Keratinocyte (primary cell): ENCODE results near the gene CARD16. TPM values are rescaled to one million over a fixed set of nuclear protein-coding genes. Genes with fewer than 3 reads are reported as not detected.

Experiments
- DNase-seq: peaks from one replicate; pipeline ENCODE4 v3.0.0-alpha.2; 2011; ENCODE audit warnings: low read depth, missing footprints, low spot score
- FAIRE-seq: peaks from 2 replicates; lab custom pipeline; 2011; peaks lifted over from hg19 to GRCh38; lab: Jason Lieb, UNC
- H2AFZ ChIP-seq: 2 replicates; pipeline ENCODE4 v1.6.0; 2012; ENCODE audit warnings: low read length, control low read depth, inconsistent platforms; ENCODE audit not compliant: control insufficient read depth
- H3K27ac ChIP-seq: 2 replicates; pipeline ENCODE4 v1.5.1; 2011; ENCODE audit warnings: low read length; ENCODE audit not compliant: control insufficient read depth, insufficient read depth
- H3K27me3 ChIP-seq: 3 replicates; pipeline ENCODE4 v1.6.0; 2011; ENCODE audit warnings: low read length; ENCODE audit not compliant: control insufficient read depth, insufficient read depth; ENCODE audit errors: extremely low read depth
- H3K36me3 ChIP-seq, 2 experiments: 2 replicates in 1 of 2; 3 replicates in 1 of 2; pipeline ENCODE4 v1.5.1; 2011; ENCODE audit warnings: low read length in 2 of 2, mild to moderate bottlenecking in 1 of 2; ENCODE audit not compliant: control insufficient read depth in 2 of 2, insufficient read depth in 2 of 2; ENCODE audit errors: extremely low read depth in 1 of 2
- H3K4me1 ChIP-seq: 3 replicates; pipeline ENCODE4 v1.5.1; 2011; ENCODE audit warnings: low read length; ENCODE audit not compliant: control insufficient read depth, insufficient read depth; ENCODE audit errors: extremely low read depth
- H3K4me2 ChIP-seq: 3 replicates; pipeline ENCODE4 v1.6.0; 2011; ENCODE audit warnings: low read depth, low read length; ENCODE audit not compliant: control insufficient read depth, insufficient read depth; ENCODE audit errors: extremely low read depth
- H3K4me3 ChIP-seq, 3 experiments: fragments of 200-600 bp in 1 of 3; sonication (generic) in 1 of 3; 2 replicates in 2 of 3; 3 replicates in 1 of 3; pipeline ENCODE4 v1.5.1; 2011 to 2016; ENCODE audit warnings: low read length in 3 of 3, mild to moderate bottlenecking in 3 of 3, control low read depth in 2 of 3, inconsistent platforms in 1 of 3, low read depth in 1 of 3, mixed read lengths in 1 of 3, mixed run types in 1 of 3, moderate library complexity in 1 of 3; ENCODE audit not compliant: control insufficient read depth in 2 of 3, insufficient read depth in 2 of 3; ENCODE audit errors: extremely low read depth in 1 of 3
- H3K79me2 ChIP-seq: 2 replicates; pipeline ENCODE4 v1.6.0; 2012; ENCODE audit warnings: low read length; ENCODE audit not compliant: control insufficient read depth, insufficient read depth
- H3K9ac ChIP-seq: 3 replicates; pipeline ENCODE4 v1.6.0; 2011; ENCODE audit warnings: low read length; ENCODE audit not compliant: control insufficient read depth, insufficient read depth; ENCODE audit errors: extremely low read depth
- H3K9me1 ChIP-seq: 3 replicates; pipeline ENCODE4 v1.6.0; 2011; ENCODE audit warnings: low read length; ENCODE audit not compliant: control insufficient read depth, insufficient read depth; ENCODE audit errors: extremely low read depth
- H3K9me3 ChIP-seq: 2 replicates; pipeline ENCODE4 v1.5.1; 2012; ENCODE audit warnings: low read depth, low read length; ENCODE audit not compliant: control insufficient read depth
- H4K20me1 ChIP-seq: 3 replicates; pipeline ENCODE4 v1.6.0; 2011; ENCODE audit warnings: low read length; ENCODE audit not compliant: control insufficient read depth, insufficient read depth; ENCODE audit errors: extremely low read depth
- CTCF ChIP-seq, 3 experiments: IDR thresholded peaks in 1 of 3; conservative IDR thresholded peaks in 1 of 3; optimal IDR thresholded peaks in 1 of 3; 2 replicates in 2 of 3; 3 replicates in 1 of 3; pipeline versions ENCODE3 to v1.5.1; 2011; ENCODE audit warnings: low read length in 3 of 3, mild to moderate bottlenecking in 3 of 3, moderate library complexity in 2 of 3, control low read depth in 1 of 3, inconsistent platforms in 1 of 3; ENCODE audit not compliant: insufficient read depth in 2 of 3; ENCODE audit errors: extremely low read depth in 1 of 3
- EZH2 ChIP-seq: IDR thresholded peaks from one replicate; pipeline ENCODE4 v1.6.1; 2012; ENCODE audit warnings: inconsistent platforms, mild to moderate bottlenecking, low read length, moderate library complexity
- dilution Hi-C: fragments of 300-500 bp; cut with MboI; formaldehyde crosslinking; loops from one replicate; pipeline ENCODE4 v1.7.0; 2020; ENCODE audit warnings: low sequenced_read_pairs; ENCODE audit not compliant: extremely low pct_ligation_motif_present
- polyA plus RNA-seq, 5 experiments: library from polyadenylated mRNA; depleted of rRNA in 3 of 5; stranded (reverse) in 3 of 5; stranded (forward) in 1 of 5; unstranded in 1 of 5; fragments of >200 nt; gene quantifications; 1 replicate in 1 of 5; 2 replicates in 3 of 5; 3 replicates in 1 of 5; pipeline versions ENCODE4 v1.2.1 to v1.2.3, GENCODE V29; 2011 to 2012; ENCODE audit warnings: missing spikeins in 2 of 5, low read depth in 1 of 5, low replicate concordance in 1 of 5

The CARD16 gene
- polyA plus RNA-seq, 1 donor (not counting 4 experiments of a cell fraction or from before 2014, with no cell fraction given), result 16.6 TPM

GRCh38 chr11:104997288-104997687 is 47.8 kb downstream of the CARD16 start:
- FAIRE-seq, result no peak
- no peaks in the 10 kb centered on the region for H3K27me3 ChIP-seq
- TF ChIP-seq EZH2 (no peak), CTCF (optimal IDR thresholded peaks at IDR 0.05 in 1 of 3, IDR thresholded peaks at IDR 0.05 in 1 of 3, conservative IDR thresholded peaks at IDR 0.05 in 1 of 3; ENCODE audit: extremely low read depth in 1 of 3, insufficient read depth in 2 of 3, low read length in 3 of 3) (no peak)
- H3K4me2 ChIP-seq, result no peak overlapping the region
- H3K9ac ChIP-seq, result no peak overlapping the region
- no peak for DNase-seq
- H3K79me2 ChIP-seq, result no peaks in the 10 kb centered on the region
- H3K4me1 ChIP-seq, result no peaks in the 10 kb centered on the region
- no peak overlapping the region for H3K27ac ChIP-seq
- H4K20me1 ChIP-seq, result no peaks in the 10 kb centered on the region
- no peak overlapping the region for H2AFZ ChIP-seq
- dilution Hi-C loops, result no loop called here
- H3K4me3 ChIP-seq, result no peak overlapping the region
- no peaks in the 10 kb centered on the region for H3K9me3 ChIP-seq
- no peaks in the 10 kb centered on the region for H3K36me3 ChIP-seq
- H3K9me1 ChIP-seq, result no peaks in the 10 kb centered on the region

- Histone ChIP-seq H3K4me3 (no peak overlapping the region), H4K20me1 (no peaks in the 10 kb centered on the region), H3K79me2 (no peaks in the 10 kb centered on the region), H2AFZ (no peak overlapping the region), H3K9ac (no peak overlapping the region), H3K27me3 (no peaks in the 10 kb centered on the region), H3K4me2 (no peak overlapping the region), H3K4me1 (no peaks in the 10 kb centered on the region), H3K27ac (no peak overlapping the region), H3K9me3 (no peaks in the 10 kb centered on the region), H3K9me1 (no peaks in the 10 kb centered on the region), H3K36me3 (no peaks in the 10 kb centered on the region)
- TF ChIP-seq CTCF (optimal IDR thresholded peaks at IDR 0.05 in 1 of 3, IDR thresholded peaks at IDR 0.05 in 1 of 3, conservative IDR thresholded peaks at IDR 0.05 in 1 of 3; ENCODE audit: extremely low read depth in 1 of 3, insufficient read depth in 2 of 3, low read length in 3 of 3) (no peak), EZH2 (no peak)
- no peak for FAIRE-seq
- dilution Hi-C loops, result no loop called here
- DNase-seq, result no peak
These were observed 50.1 kb downstream of the CARD16 start for GRCh38 chr11:104995001-104995408.
